HEK293T (cell line): ENCODE measurements around the gene BACE1.

Source experiments
- ARNT ChIP-seq: fragments of 450-650 bp; IDR thresholded peaks from 2 replicates; pipeline ENCODE4 v1.6.1; 2017; ENCODE audit warnings: mild to moderate bottlenecking
- FOXK2 ChIP-seq: fragments of 450-650 bp; IDR thresholded peaks from 2 replicates; pipeline ENCODE4 v1.6.1; 2016; ENCODE audit warnings: mild to moderate bottlenecking
- L3MBTL2 ChIP-seq: fragments of 450-650 bp; conservative IDR thresholded peaks from 2 replicates; pipeline ENCODE4 v1.6.1; 2016; ENCODE audit warnings: mild to moderate bottlenecking
- PKNOX1 ChIP-seq: fragments of 450-650 bp; IDR thresholded peaks from 2 replicates; pipeline ENCODE4 v1.6.1; 2016

GRCh38 chr11:117333917-117334316 is 17.9 kb upstream of the BACE1 start:
- TF ChIP-seq FOXK2 (no peak), PKNOX1 (no peak), ARNT (no peak), L3MBTL2 (no peak)
